Mesenchymal stem cell (in vitro differentiated cells and primary cell): Measurements from ENCODE around the gene ZNG1F.
"Not testable (repeated sequence)": the region's sequence is repeated elsewhere in the genome, so short reads cannot be mapped to it uniquely, and the experiment has no call there.

ENCODE experiments used
- DNase-seq: peaks from one replicate; pipeline ENCODE4 v3.0.0-alpha.2; 2013
- H2AFZ ChIP-seq: one replicate; pipeline ENCODE4 v1.6.1; 2013; ENCODE audit warnings: low read depth, mild to moderate bottlenecking, control low read depth, inconsistent platforms, low read length, moderate library complexity
- H2AK5ac ChIP-seq: 2 replicates; pipeline ENCODE4 v1.6.1; 2013; ENCODE audit warnings: low read length, moderate library complexity, mild to moderate bottlenecking, inconsistent platforms; ENCODE audit not compliant: severe bottlenecking
- H2BK120ac ChIP-seq: one replicate; pipeline ENCODE4 v1.6.1; 2013; ENCODE audit warnings: low read depth, mild to moderate bottlenecking, inconsistent platforms, low read length, moderate library complexity
- H2BK12ac ChIP-seq, 2 experiments: one replicate each; pipeline ENCODE4 v1.6.1; 2013; ENCODE audit warnings: inconsistent platforms in 2 of 2, low read length in 2 of 2, mild to moderate bottlenecking in 2 of 2, moderate library complexity in 2 of 2, control low read depth in 1 of 2
- H2BK15ac ChIP-seq: one replicate; pipeline ENCODE4 v1.6.1; 2013; ENCODE audit warnings: mild to moderate bottlenecking, low read depth, inconsistent platforms; ENCODE audit not compliant: poor library complexity, severe bottlenecking
- H2BK5ac ChIP-seq: 2 replicates; pipeline ENCODE4 v1.6.1; 2013; ENCODE audit warnings: low read depth, mild to moderate bottlenecking, low read length, control low read depth, inconsistent platforms; ENCODE audit not compliant: poor library complexity, severe bottlenecking
- H3K14ac ChIP-seq, 2 experiments: one replicate each; pipeline ENCODE4 v1.6.1; 2013; ENCODE audit warnings: inconsistent platforms in 2 of 2, low read length in 2 of 2, control low read depth in 1 of 2, mild to moderate bottlenecking in 1 of 2, moderate library complexity in 1 of 2
- H3K18ac ChIP-seq, 2 experiments: one replicate each; pipeline ENCODE4 v1.6.1; 2013; ENCODE audit warnings: inconsistent platforms in 2 of 2, low read length in 2 of 2, control low read depth in 1 of 2, low read depth in 1 of 2, mild to moderate bottlenecking in 1 of 2
- H3K23ac ChIP-seq, 2 experiments: one replicate each; pipeline ENCODE4 v1.6.1; 2013; ENCODE audit warnings: inconsistent platforms in 2 of 2, low read length in 2 of 2, mild to moderate bottlenecking in 2 of 2, moderate library complexity in 2 of 2, control low read depth in 1 of 2
- H3K27ac ChIP-seq: 2 replicates; pipeline ENCODE4 v1.5.1; 2013; ENCODE audit warnings: mild to moderate bottlenecking, moderate library complexity, low read length, control low read depth, inconsistent platforms; ENCODE audit not compliant: poor library complexity, severe bottlenecking
- H3K27me3 ChIP-seq, 2 experiments: 2 replicates each; pipeline versions ENCODE4 v1.6.1 to v1.7.0; 2013; ENCODE audit warnings: low read length in 2 of 2, mild to moderate bottlenecking in 2 of 2, moderate library complexity in 2 of 2, control low read depth in 1 of 2, inconsistent platforms in 1 of 2; ENCODE audit not compliant: control insufficient read depth in 1 of 2, insufficient read depth in 1 of 2
- H3K36me3 ChIP-seq, 2 experiments: 2 replicates each; pipeline versions ENCODE4 v1.6.1 to v1.7.0; 2013; ENCODE audit warnings: low read length in 2 of 2, control low read depth in 1 of 2, inconsistent platforms in 1 of 2, low read depth in 1 of 2, mild to moderate bottlenecking in 1 of 2; ENCODE audit not compliant: insufficient read depth in 2 of 2, control insufficient read depth in 1 of 2
- H3K4ac ChIP-seq, 2 experiments: one replicate each; pipeline ENCODE4 v1.6.1; 2013; ENCODE audit warnings: inconsistent platforms in 2 of 2, low read length in 2 of 2, mild to moderate bottlenecking in 2 of 2, moderate library complexity in 2 of 2, control low read depth in 1 of 2, low read depth in 1 of 2
- H3K4me1 ChIP-seq: 2 replicates; pipeline ENCODE4 v1.6.1; 2013; ENCODE audit warnings: low read depth, low read length, control low read depth; ENCODE audit not compliant: control insufficient read depth, insufficient read depth
- H3K4me2 ChIP-seq: 2 replicates; pipeline ENCODE4 v1.6.1; 2013; ENCODE audit warnings: low read length, mild to moderate bottlenecking, inconsistent platforms; ENCODE audit not compliant: poor library complexity, severe bottlenecking
- H3K4me3 ChIP-seq, 2 experiments: 2 replicates each; pipeline versions ENCODE4 v1.5.1 to v1.7.0; 2013; ENCODE audit warnings: low read length in 2 of 2, mild to moderate bottlenecking in 2 of 2, control low read depth in 1 of 2, low read depth in 1 of 2; ENCODE audit not compliant: insufficient read depth in 1 of 2
- H3K79me1 ChIP-seq: replicated peaks from 2 replicates; pipeline ENCODE4 v1.6.1; 2013; ENCODE audit warnings: mild to moderate bottlenecking, control low read depth, low read length, inconsistent platforms; ENCODE audit not compliant: poor library complexity, severe bottlenecking
- H3K9ac ChIP-seq: 2 replicates; pipeline ENCODE4 v1.7.0; 2013; ENCODE audit warnings: mild to moderate bottlenecking, low read length, moderate library complexity
- H3K9me3 ChIP-seq: 2 replicates; pipeline ENCODE4 v1.7.0; 2013; ENCODE audit warnings: mild to moderate bottlenecking, low read length; ENCODE audit not compliant: control insufficient read depth
- H4K8ac ChIP-seq: one replicate; pipeline ENCODE4 v1.6.1; 2013; ENCODE audit warnings: inconsistent platforms, mild to moderate bottlenecking, low read length, moderate library complexity
- H4K91ac ChIP-seq: one replicate; pipeline ENCODE4 v1.6.1; 2013; ENCODE audit warnings: mild to moderate bottlenecking, low read length, inconsistent platforms
- WGBS: methylation state at CpG from one replicate; pipeline ENCODE4 v1.1.7; 2013; ENCODE audit warnings: mixed read lengths; 5-methylcytosine and 5-hydroxymethylcytosine counted together

Gene ZNG1F

DNA sequence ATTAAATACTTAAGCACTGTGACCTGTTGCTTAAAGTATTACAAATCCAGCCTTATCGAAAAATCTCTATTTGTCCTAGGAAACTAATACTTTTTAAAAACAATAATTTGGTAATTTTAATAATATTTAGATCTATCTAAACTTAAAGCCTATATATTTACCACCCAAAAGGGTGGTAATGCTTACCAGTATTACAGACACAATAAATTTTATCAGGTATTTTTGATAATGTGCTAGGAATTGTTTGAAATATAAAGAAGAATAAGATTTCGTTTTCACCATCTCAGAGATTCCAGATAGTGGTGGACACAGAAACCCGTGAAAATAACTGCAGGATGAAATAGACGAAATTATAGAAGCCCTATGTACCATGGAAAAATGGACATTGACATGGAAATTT lies 68.4 kb downstream of the ZNG1F start:
- not testable (repeated sequence) for H2AK5ac ChIP-seq, H3K79me1 ChIP-seq, H2AFZ ChIP-seq, H2BK5ac ChIP-seq, H3K4me1 ChIP-seq, H3K4me3 ChIP-seq, H3K14ac ChIP-seq, H2BK15ac ChIP-seq, H3K36me3 ChIP-seq, DNase-seq, H3K27me3 ChIP-seq, H3K27ac ChIP-seq, H3K23ac ChIP-seq, H3K18ac ChIP-seq, H2BK120ac ChIP-seq, H2BK12ac ChIP-seq, H3K4ac ChIP-seq, H4K8ac ChIP-seq, H4K91ac ChIP-seq, H3K9me3 ChIP-seq, H3K9ac ChIP-seq, H3K4me2 ChIP-seq
- no CpG with 5 or more reads among the region's 4 CpGs for WGBS

DNA sequence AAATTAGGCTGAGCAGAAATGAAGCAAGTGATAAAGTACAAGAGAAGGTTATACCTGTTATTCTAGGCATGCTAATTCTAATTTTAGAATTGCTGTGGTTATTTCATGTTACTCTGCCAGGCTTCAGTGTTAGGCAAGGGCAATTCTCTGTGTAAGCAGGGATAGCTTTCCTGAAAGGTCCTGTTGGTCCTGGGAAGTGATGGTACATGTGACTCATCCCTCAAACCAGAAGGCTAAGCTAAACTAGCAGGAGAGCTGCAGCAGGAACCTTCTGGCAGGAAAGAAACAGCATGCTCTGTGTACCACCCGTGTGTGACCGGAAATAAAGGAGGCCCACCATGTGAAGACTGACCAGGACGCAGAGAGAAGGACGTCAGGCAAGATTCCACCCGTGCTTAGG lies 69.4 kb downstream of the ZNG1F start:
- not testable (repeated sequence) for H3K18ac ChIP-seq, H3K36me3 ChIP-seq, H2BK120ac ChIP-seq, H3K9me3 ChIP-seq, H3K9ac ChIP-seq, H3K4me2 ChIP-seq, H3K4me3 ChIP-seq, H3K23ac ChIP-seq, H2BK5ac ChIP-seq, H3K14ac ChIP-seq, DNase-seq, H2BK15ac ChIP-seq, H2AK5ac ChIP-seq, H3K27me3 ChIP-seq, H3K4ac ChIP-seq, H2BK12ac ChIP-seq, H3K27ac ChIP-seq, H3K79me1 ChIP-seq, H2AFZ ChIP-seq, H3K4me1 ChIP-seq, H4K91ac ChIP-seq, H4K8ac ChIP-seq
- WGBS, result no CpG with 5 or more reads among the region's 5 CpGs

DNA sequence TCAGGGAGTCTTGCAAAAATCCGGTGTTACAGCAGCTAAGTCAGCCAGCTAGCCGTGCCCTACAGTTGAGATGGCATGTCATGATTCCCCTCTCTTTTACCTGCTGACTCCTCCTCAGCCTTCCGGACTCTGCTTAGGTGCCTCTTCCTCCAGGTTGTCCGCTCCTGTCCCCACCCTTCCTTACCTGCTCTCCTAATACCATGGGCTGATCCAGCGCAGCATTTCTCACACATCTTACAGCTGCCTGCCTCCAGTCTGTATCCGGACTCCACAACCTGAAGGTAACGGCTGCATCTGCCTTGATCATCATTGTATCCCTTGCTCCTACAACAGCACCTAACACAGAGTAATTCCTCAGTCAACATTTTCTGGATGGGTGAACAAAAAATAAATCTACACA lies 69.8 kb downstream of the ZNG1F start:
- H3K18ac ChIP-seq, H3K4me3 ChIP-seq, DNase-seq, H2BK5ac ChIP-seq, H2BK120ac ChIP-seq, H3K27ac ChIP-seq, H3K4me1 ChIP-seq, H2AFZ ChIP-seq, H3K14ac ChIP-seq, H3K4ac ChIP-seq, H2AK5ac ChIP-seq, H3K4me2 ChIP-seq, H3K79me1 ChIP-seq, H4K91ac ChIP-seq, H3K9me3 ChIP-seq, H3K23ac ChIP-seq, H3K9ac ChIP-seq, H3K27me3 ChIP-seq, H2BK15ac ChIP-seq, H3K36me3 ChIP-seq, H2BK12ac ChIP-seq, H4K8ac ChIP-seq: not testable (repeated sequence)
- 66% methylated on average over 5 of the region's 7 CpGs for WGBS

DNA sequence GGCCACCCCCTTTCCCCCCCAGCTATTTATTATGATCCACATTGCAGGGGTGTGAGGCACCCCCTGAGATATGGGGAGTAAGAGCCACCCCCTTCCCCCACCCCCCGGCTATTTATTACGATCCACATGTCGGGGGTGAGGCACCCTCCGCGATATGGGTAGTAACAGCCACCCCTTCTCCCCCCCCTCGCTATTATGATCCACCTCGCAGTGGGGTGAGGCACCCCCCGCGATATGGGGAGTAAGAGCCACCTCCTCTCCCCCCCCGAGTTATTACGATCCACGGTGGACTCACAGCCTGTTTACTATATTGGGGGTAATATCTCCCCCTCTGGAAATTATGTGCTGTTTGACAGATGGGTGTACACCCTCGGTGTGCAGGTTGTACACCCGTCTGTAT lies 75.8 kb downstream of the ZNG1F start:
- H3K36me3 ChIP-seq, H2BK15ac ChIP-seq, H2BK120ac ChIP-seq, H3K4me3 ChIP-seq, H3K79me1 ChIP-seq, H3K27me3 ChIP-seq, H3K4me2 ChIP-seq, H2BK12ac ChIP-seq, H3K14ac ChIP-seq, H3K23ac ChIP-seq, H2BK5ac ChIP-seq, H2AK5ac ChIP-seq, H3K4ac ChIP-seq, H4K91ac ChIP-seq, H3K9me3 ChIP-seq, H3K27ac ChIP-seq, H2AFZ ChIP-seq, H3K9ac ChIP-seq, H3K18ac ChIP-seq, DNase-seq, H4K8ac ChIP-seq, H3K4me1 ChIP-seq: not testable (repeated sequence)
- no CpG with 5 or more reads among the region's 14 CpGs for WGBS
